Right cardiac atrium (tissue), 5 donors: ENCODE data around the gene ANKRD12. TPM values are rescaled to one million over a fixed set of nuclear protein-coding genes. Genes with fewer than 3 reads are reported as not detected.
"Not testable (repeated sequence)": the region's sequence is repeated elsewhere in the genome, so short reads cannot be mapped to it uniquely, and the experiment has no call there.

Experiments
- ATAC-seq, 2 donors: fragments of 200-7000 bp; cut with Tn5 transposase; one replicate each; pipeline versions ENCODE4 v1.8.0 to v1.9.1; 2020; ENCODE audit warnings: moderate library complexity in 2 of 2, mild to moderate bottlenecking in 1 of 2
- DNase-seq, 3 donors: peaks; one replicate each; pipeline ENCODE4 v3.0.0-alpha.2; 2020
- H3K27ac ChIP-seq: one replicate; pipeline ENCODE4 v1.5.1; 2013; ENCODE audit warnings: mild to moderate bottlenecking, low read length, control low read depth, moderate library complexity
- H3K27me3 ChIP-seq: one replicate; pipeline ENCODE4 v1.6.1; 2013; ENCODE audit not compliant: control insufficient read depth, insufficient read depth
- H3K4me1 ChIP-seq: one replicate; pipeline ENCODE4 v1.6.1; 2013; ENCODE audit warnings: low read length; ENCODE audit not compliant: control insufficient read depth, insufficient read depth
- H3K4me3 ChIP-seq: one replicate; pipeline ENCODE4 v1.5.1; 2013; ENCODE audit warnings: low read length, control low read depth
- H3K9me3 ChIP-seq: one replicate; pipeline ENCODE4 v1.6.1; 2013; ENCODE audit warnings: low read length; ENCODE audit not compliant: control insufficient read depth
- WGBS: extraction: QIAGEN DNeasy Blood & Tissue Kit; methylation state at CpG from one replicate; pipeline ENCODE4 v1.1.7; 2013; 5-methylcytosine and 5-hydroxymethylcytosine counted together
- intact Hi-C, 4 donors: fragments of 100-400 bp; cut with DNase I; formaldehyde crosslinking; loops; one replicate each; pipeline versions ENCODE4 v1.11.0 to v1.14.0; 2022 to 2023
- polyA plus RNA-seq: library from polyadenylated mRNA; stranded (reverse); fragments of 200-250 nt; gene quantifications from one replicate; pipeline ENCODE4 v1.2.3, GENCODE V29; 2013
- total RNA-seq, 4 donors: library from RNA; stranded (reverse); fragmentation: NEBNext Ultra II Directional; extraction: Animal tissue kit (Norgen Biotek cat#: 25700); gene quantifications; one replicate each; pipeline ENCODE4 v1.2.1, GENCODE V29; 2021
- donor health status: healthy with polysubstance abuse.
- donor health status: DM: no; HTN: yes; CAD: no.
- donor health status: DM: no; HTN: no; CAD: no.
- donor health status: DM: no; HTN: yes; CAD: no; lungs with severe emphysema.
- donor health status: DM: yes; HTN: yes; CAD: no.

Gene ANKRD12
- total and polyA plus RNA-seq, 5 donors, result 7.3 to 59.6 (median 50.3) TPM

- Histone ChIP-seq H3K4me3 (no peak overlapping the region), H3K27ac (no peak overlapping the region), H3K27me3 (no peaks in the 10 kb centered on the region), H3K4me1 (peaks cover 2% of the 10 kb centered on the region), H3K9me3 (no peaks in the 10 kb centered on the region)
- ATAC-seq, result peak; percentile 84 to 85
- DNase-seq, result no peak
- intact Hi-C loops, result loop anchor here (2.0 to 5.0 kb wide), 3 partner anchors 70 to 75 kb away; no protein-coding TSS in a partner anchor
- WGBS, result 28% methylated on average over 1 of the region's 1 CpG
Observed at GRCh38 chr18:9147440-9148202, 11.0 kb downstream of the ANKRD12 start.

GRCh38 chr18:9148203-9148552, 11.6 kb downstream of the ANKRD12 start:
- Histone ChIP-seq H3K9me3 (no peaks in the 10 kb centered on the region), H3K4me1 (peaks cover 2% of the 10 kb centered on the region), H3K4me3 (no peak overlapping the region), H3K27ac (no peak overlapping the region), H3K27me3 (no peaks in the 10 kb centered on the region)
- intact Hi-C loops, result loop anchor here (2.0 to 5.0 kb wide), 3 partner anchors 71 to 76 kb away; no protein-coding TSS in a partner anchor
- ATAC-seq, result no peak
- WGBS, result 49% methylated on average over 1 of the region's 1 CpG
- DNase-seq, result no peak

DNA sequence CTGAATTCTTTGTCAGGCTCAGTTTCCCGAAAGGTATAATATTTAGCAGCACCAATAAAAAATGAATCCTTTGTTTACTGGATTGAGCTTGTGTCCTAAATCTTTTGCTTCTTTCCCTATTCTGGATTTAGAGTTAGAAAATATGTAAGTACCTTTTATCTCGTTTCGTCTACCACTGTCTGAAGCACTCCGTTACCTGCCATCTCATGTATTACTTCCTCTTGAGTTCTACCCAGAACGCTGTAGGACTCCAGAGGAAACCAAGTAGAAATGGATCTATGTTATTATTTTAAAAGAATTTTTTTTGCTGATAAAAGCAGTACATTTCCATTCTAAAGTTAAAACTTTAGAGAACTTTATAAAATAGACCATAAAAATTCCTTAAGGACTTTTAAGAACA, 13.5 kb downstream of the ANKRD12 start:
- no peak for ATAC-seq
- intact Hi-C loops, result no loop called here
- no peaks in the 10 kb centered on the region for H3K9me3 ChIP-seq
- H3K4me3 ChIP-seq, result no peak overlapping the region
- 69% methylated on average over 5 of the region's 5 CpGs for WGBS
- H3K27ac ChIP-seq, result no peak overlapping the region
- H3K4me1 ChIP-seq, result peaks cover 2% of the 10 kb centered on the region
- no peaks in the 10 kb centered on the region for H3K27me3 ChIP-seq
- no peak for DNase-seq

DNA sequence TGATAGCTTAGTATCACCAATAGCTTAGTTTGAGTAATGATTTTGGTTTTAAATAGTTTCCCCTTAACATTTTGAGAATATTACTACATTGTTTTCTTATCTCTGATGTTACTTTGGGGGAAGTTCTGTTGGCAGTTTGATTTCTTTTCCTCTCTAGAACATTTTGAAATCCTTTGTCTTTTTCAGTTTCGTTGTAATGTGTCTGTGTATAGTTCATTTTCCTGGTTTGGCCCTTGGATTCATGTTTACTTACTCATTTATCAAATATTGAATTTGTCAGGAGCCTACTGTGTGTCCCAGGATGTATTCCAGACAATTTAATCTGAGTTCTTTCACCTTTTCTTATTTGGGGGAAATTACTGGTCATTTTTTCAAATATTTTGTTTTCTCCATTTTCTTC, 16.7 kb downstream of the ANKRD12 start:
- no peaks in the 10 kb centered on the region for H3K27me3 ChIP-seq
- no peaks in the 10 kb centered on the region for H3K9me3 ChIP-seq
- DNase-seq, result no peak
- no peak overlapping the region for H3K4me3 ChIP-seq
- WGBS, result 42% methylated on average over 1 of the region's 1 CpG
- peaks cover 1% of the 10 kb centered on the region for H3K4me1 ChIP-seq
- intact Hi-C loops, result no loop called here
- ATAC-seq, result peak in 1 of 2 donors; percentile 26
- H3K27ac ChIP-seq, result no peak overlapping the region

DNA sequence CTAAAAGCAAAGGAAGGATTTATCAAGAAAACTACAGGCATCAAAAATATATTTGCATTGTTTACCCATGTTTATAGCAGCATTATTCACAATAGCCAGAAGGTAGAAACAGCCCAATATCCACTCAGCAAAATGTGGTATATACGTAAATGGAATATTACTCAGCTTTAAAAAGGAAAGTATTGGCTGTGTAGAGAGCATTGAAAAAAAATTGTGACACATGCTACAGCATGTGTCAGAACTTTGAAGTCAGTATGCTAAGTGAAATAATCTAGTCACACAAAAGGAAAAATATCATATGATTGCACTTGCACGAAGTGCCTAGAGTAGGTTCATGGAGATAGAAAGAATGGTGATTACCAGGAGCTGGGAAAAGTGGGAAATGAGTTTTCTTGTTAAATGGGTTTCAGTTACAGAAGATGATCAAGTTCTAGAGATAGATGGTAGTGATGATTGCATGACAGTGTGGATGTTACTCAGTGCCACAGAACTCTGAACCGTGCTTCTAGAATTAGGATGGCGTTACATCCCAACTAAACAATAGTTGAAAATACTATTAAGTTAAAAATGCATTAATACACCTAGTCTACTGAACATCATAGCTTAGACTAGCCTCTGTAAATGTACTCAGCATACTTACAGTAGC, 20.1 kb downstream of the ANKRD12 start:
- intact Hi-C loops, result no loop called here
- ATAC-seq (no peak), DNase-seq (no peak)
- WGBS, result 94% methylated on average over 4 of the region's 4 CpGs
- H3K4me3 ChIP-seq, result no peak overlapping the region
- H3K27me3 ChIP-seq, result no peaks in the 10 kb centered on the region
- H3K4me1 ChIP-seq, result peaks cover 5% of the 10 kb centered on the region
- H3K9me3 ChIP-seq, result no peaks in the 10 kb centered on the region
- H3K27ac ChIP-seq, result no peak overlapping the region

GRCh38 chr18:9157806-9158205, 21.2 kb downstream of the ANKRD12 start:
- 51% methylated on average over 2 of the region's 2 CpGs for WGBS
- DNase-seq (no peak), ATAC-seq (no peak)
- Histone ChIP-seq H3K9me3 (no peaks in the 10 kb centered on the region), H3K4me1 (peaks cover 5% of the 10 kb centered on the region), H3K27me3 (no peaks in the 10 kb centered on the region), H3K4me3 (no peak overlapping the region), H3K27ac (no peak overlapping the region)
- intact Hi-C loops, result no loop called here

DNA sequence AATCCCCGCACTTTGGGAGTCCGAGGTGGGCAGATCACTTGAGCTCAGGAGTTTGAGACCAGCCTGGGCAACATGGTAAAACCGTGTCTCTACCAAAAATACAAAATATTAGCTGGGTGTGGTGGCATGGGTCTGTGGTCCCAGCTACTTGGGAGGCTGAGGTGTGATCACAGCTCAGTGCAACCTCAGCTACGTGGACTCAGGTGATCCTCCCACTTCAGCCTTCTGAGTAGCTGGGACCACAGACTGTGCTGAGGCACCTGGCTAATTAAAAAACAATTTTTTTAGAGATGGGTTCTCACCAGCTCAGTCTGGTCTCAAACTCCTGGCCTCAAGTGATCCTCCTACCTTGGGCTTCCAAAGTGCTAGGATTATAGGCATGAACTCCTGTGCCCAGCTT, 23.4 kb downstream of the ANKRD12 start:
- Histone ChIP-seq H3K9me3 (no peaks in the 10 kb centered on the region), H3K27me3 (no peaks in the 10 kb centered on the region), H3K4me1 (peaks cover 5% of the 10 kb centered on the region), H3K4me3 (no peak overlapping the region), H3K27ac (no peak overlapping the region)
- WGBS, result 94% methylated on average over 4 of the region's 4 CpGs
- ATAC-seq (no peak), DNase-seq (no peak)
- intact Hi-C loops, result no loop called here

GRCh38 chr18:9162663-9163062, 26.1 kb downstream of the ANKRD12 start:
- H3K4me1 ChIP-seq, DNase-seq, intact Hi-C loops, H3K27ac ChIP-seq, ATAC-seq, H3K9me3 ChIP-seq, H3K27me3 ChIP-seq, H3K4me3 ChIP-seq: not testable (repeated sequence)
- 98% methylated on average over 4 of the region's 4 CpGs for WGBS

DNA sequence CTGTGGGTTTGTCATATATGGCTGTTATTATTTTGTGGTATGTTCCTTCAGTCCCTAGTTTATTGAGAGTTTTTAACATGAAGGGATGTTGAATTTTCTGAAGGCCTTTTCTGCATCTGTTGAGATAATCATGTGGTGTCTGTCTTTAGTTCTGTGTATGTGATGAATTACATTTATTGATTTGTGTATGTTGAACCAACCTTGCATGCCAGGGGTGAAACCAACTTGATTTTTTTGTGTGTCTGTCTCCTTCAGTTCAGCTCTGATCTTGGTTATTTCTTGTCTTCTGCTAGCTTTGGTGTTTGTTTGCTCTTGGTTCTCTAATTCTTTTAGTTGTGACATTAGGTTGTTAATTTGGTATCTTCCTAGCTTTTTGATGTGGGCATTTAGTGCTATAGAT, 27.6 kb downstream of the ANKRD12 start:
- H3K27ac ChIP-seq, H3K27me3 ChIP-seq, H3K4me3 ChIP-seq, ATAC-seq, DNase-seq, H3K4me1 ChIP-seq, H3K9me3 ChIP-seq, intact Hi-C loops: not testable (repeated sequence)

DNA sequence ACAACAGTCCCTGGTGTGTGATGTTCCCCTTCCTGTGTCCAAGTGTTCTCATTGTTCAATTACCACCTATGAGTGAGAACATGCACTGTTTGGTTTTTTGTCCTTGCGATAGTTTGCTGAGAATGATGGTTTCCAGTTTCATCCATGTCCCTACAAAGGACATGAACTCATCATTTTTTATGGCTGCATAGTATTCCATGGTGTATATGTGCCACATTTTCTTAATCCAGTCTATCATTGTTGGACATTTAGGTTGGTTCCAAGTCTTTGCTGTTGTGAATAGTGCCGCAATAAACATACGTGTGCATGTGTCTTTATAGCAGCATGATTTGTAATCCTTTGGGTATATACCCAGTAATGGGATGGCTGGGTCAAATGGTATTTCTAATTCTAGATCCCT, 29.3 kb downstream of the ANKRD12 start:
- intact Hi-C loops, H3K27me3 ChIP-seq, ATAC-seq, H3K4me1 ChIP-seq, H3K9me3 ChIP-seq, H3K27ac ChIP-seq, DNase-seq, H3K4me3 ChIP-seq: not testable (repeated sequence)
- WGBS, result 99% methylated on average over 3 of the region's 3 CpGs

DNA sequence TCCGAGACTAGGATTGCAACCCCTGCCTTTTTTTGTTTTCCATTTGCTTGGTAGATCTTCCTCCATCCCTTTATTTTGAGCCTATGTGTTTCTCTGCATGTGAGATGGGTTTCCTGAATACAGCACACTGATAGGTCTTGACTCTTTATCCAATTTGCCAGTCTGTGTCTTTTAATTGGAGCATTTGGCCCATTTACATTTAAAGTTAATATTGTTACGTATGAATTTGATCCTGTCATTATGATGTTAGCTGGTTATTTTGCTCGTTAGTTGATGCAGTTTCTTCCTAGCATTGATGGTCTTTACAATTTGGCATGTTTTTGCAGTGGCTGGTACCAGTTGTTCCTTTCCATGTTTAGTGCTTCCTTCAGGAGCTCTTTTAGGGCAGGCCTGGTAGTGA, 32.9 kb downstream of the ANKRD12 start:
- ATAC-seq, H3K4me3 ChIP-seq, H3K27me3 ChIP-seq, intact Hi-C loops, H3K4me1 ChIP-seq, H3K27ac ChIP-seq, DNase-seq, H3K9me3 ChIP-seq: not testable (repeated sequence)
- 87% methylated on average over 3 of the region's 3 CpGs for WGBS
